Measurements from ENCODE around the gene RFTN1.

DNA sequence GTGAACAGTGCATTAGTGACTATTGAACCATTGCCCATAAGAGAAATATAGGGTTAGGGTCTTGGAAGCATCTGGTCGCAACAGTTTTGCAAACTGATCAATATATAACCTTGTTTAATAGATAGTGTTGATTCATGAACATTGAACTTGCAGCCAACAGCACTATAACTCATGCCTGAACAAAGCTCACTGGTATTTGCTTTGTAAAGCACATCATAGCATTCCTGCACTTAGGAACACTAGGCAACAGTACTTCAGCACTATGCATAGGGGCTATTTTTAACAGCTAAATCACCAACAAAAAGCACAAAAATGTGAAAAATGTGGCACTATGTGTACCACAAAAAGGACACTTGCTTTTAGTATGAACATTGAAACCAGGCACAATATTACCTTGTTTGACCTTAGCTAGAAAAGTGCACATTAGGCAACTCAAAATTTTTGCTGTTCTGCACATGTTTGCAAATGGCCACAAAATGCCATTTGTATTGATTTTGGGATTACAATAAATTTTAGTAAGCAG, 180.5 kb downstream of the RFTN1 start:
- TF ChIP-seq CTCF (IDR thresholded peaks at IDR 0.05) (no peak), POLR2A (IDR thresholded peaks at IDR 0.05) (no peak), EP300 (IDR thresholded peaks at IDR 0.05) (no peak)

Measured in ovary (tissue), 3 donors.